Activated CD8-positive, alpha-beta memory T cell treated with anti-CD3 and anti-CD28 coated beads for 36 hours (primary cell): ENCODE measurements around the gene DUSP23. TPM values are rescaled to one million over a fixed set of nuclear protein-coding genes. Genes with fewer than 3 reads are reported as not detected.

Experiments used
- CTCF ChIA-PET: fragments of 350-600 bp; sonication (Branson Sonifier 250); formaldehyde crosslinking; loops from one replicate; lab custom pipeline; 2021; ENCODE audit warnings: antibody characterized with exemption; lab: Charles Lee
- POLR2A ChIA-PET: fragments of 350-600 bp; sonication (Branson Sonifier 250); formaldehyde crosslinking; loops from one replicate; lab custom pipeline; 2021; ENCODE audit warnings: antibody characterized with exemption; lab: Charles Lee
- total RNA-seq, 2 experiments: library from RNA; stranded (reverse); gene quantifications; one replicate each; pipeline ENCODE4 v1.2.3, GENCODE V29; 2021

DUSP23 gene
- total RNA-seq, 2 experiments from 2014 or later, result 36.9 to 38.6 TPM

- CTCF ChIA-PET, result interaction anchor here (0.9 to 1.7 kb wide), 5 partner anchors 19 to 69 kb away, joined by 3 to 8 read pairs (median 4); partner anchors contain the start of gene FCRL6
- POLR2A ChIA-PET, result no interaction called here
Measured at GRCh38 chr1:159821171-159821867, 40.6 kb downstream of the DUSP23 start.

GRCh38 chr1:159823406-159823805, 42.6 kb downstream of the DUSP23 start:
- ChIA-PET POLR2A (interaction anchor here (0.5 to 0.9 kb wide), 2 partner anchors 90 to 101 kb away, joined by 3 read pairs; no protein-coding TSS in a partner anchor), CTCF (interaction anchor here (0.8 to 1.6 kb wide), 3 partner anchors 19 to 68 kb away, joined by 3 read pairs; no protein-coding TSS in a partner anchor)

- ChIA-PET CTCF (interaction anchor here (1.1 to 1.7 kb wide), 3 partner anchors 17 to 27 kb away, joined by 3 read pairs; no protein-coding TSS in a partner anchor), POLR2A (interaction anchor here (0.6 kb wide), 1 partner anchor 1714 kb away, joined by 4 read pairs; no protein-coding TSS in a partner anchor)
Measured at GRCh38 chr1:159825564-159825963, 44.8 kb downstream of the DUSP23 start.

GRCh38 chr1:159826441-159827101, 45.8 kb downstream of the DUSP23 start, which contains the start of gene SLAMF8:
SLAMF8 (plus strand) TSS chr1:159826873; CDS start chr1:159826899, 26 bp downstream.
- ChIA-PET POLR2A (interaction anchor here (0.5 to 0.9 kb wide), 2 partner anchors 22 to 809 kb away, joined by 3 read pairs; no protein-coding TSS in a partner anchor), CTCF (interaction anchor here (0.6 to 3.3 kb wide), 4 partner anchors 9 to 63 kb away, joined by 3 to 10 read pairs (median 6); no protein-coding TSS in a partner anchor)

- CTCF ChIA-PET, result interaction anchor here (0.6 to 3.3 kb wide), 4 partner anchors 9 to 738 kb away, joined by 3 to 10 read pairs (median 6); no protein-coding TSS in a partner anchor
- POLR2A ChIA-PET, result interaction anchor here (0.9 kb wide), 1 partner anchor 22 kb away, joined by 3 read pairs; no protein-coding TSS in a partner anchor
Measured at GRCh38 chr1:159827102-159827490, 46.3 kb downstream of the DUSP23 start.

GRCh38 chr1:159827549-159827948, 46.8 kb downstream of the DUSP23 start:
- CTCF ChIA-PET, result interaction anchor here (0.7 to 3.3 kb wide), 3 partner anchors 28 to 737 kb away, joined by 3 to 10 read pairs (median 8); no protein-coding TSS in a partner anchor
- POLR2A ChIA-PET, result no interaction called here

- ChIA-PET POLR2A (no interaction called here), CTCF (interaction anchor here (3.3 kb wide), 1 partner anchor 62 kb away, joined by 10 read pairs; no protein-coding TSS in a partner anchor)
Measured at GRCh38 chr1:159828176-159828575, 47.4 kb downstream of the DUSP23 start.

- ChIA-PET POLR2A (no interaction called here), CTCF (interaction anchor here (3.3 kb wide), 1 partner anchor 61 kb away, joined by 10 read pairs; no protein-coding TSS in a partner anchor)
Measured at GRCh38 chr1:159828581-159829272, 48.0 kb downstream of the DUSP23 start.

GRCh38 chr1:159829273-159829634, 48.5 kb downstream of the DUSP23 start:
- POLR2A ChIA-PET, result no interaction called here
- CTCF ChIA-PET, result interaction anchor here (3.3 kb wide), 1 partner anchor 60 kb away, joined by 10 read pairs; no protein-coding TSS in a partner anchor

- POLR2A ChIA-PET, result no interaction called here
- CTCF ChIA-PET, result no interaction called here
Measured at GRCh38 chr1:159829822-159830465, 49.2 kb downstream of the DUSP23 start.

GRCh38 chr1:159830722-159831121, 50.0 kb downstream of the DUSP23 start:
- POLR2A ChIA-PET, result no interaction called here
- CTCF ChIA-PET, result no interaction called here

- ChIA-PET POLR2A (no interaction called here), CTCF (no interaction called here)
Measured at GRCh38 chr1:159831412-159832141, 50.8 kb downstream of the DUSP23 start.

Other genes with a start within 250 kb of the DUSP23 start
- not detected for gene OR10J5, start 245.0 kb upstream of the DUSP23 start, total RNA-seq
- gene APCS, start 193.1 kb upstream of the DUSP23 start, total RNA-seq, result not detected
- gene CRP, start 66.4 kb upstream of the DUSP23 start, total RNA-seq, result not detected
- gene FCRL6, start 21.4 kb downstream of the DUSP23 start, total RNA-seq, result under 1 TPM; 0.21 to 0.40 TPM
- gene SLAMF8, start 45.9 kb downstream of the DUSP23 start, total RNA-seq, result 1 to 10 TPM; 2.8 to 3.6 TPM
- gene VSIG8, start 81.7 kb downstream of the DUSP23 start, total RNA-seq, result not detected
- 1 to 10 TPM; 1.2 to 1.4 TPM for gene CFAP45, start 119.2 kb downstream of the DUSP23 start, total RNA-seq
- 100 to 1,000 TPM; 532 to 538 TPM for gene TAGLN2, start 144.5 kb downstream of the DUSP23 start, total RNA-seq
- under 1 TPM in 1 of 2 experiments, not detected in 1; 0.06 TPM for gene IGSF9, start 164.7 kb downstream of the DUSP23 start, total RNA-seq
- gene SLAMF9, start 173.3 kb downstream of the DUSP23 start, total RNA-seq, result not detected